Tibial artery (tissue), 4 donors: ENCODE data around the gene OR10G3.

ENCODE experiments used
- DNase-seq, 2 donors: peaks; one replicate each; pipeline ENCODE4 v3.0.0-alpha.2; 2019
- H3K27ac ChIP-seq, 2 donors: fragments of 200-600 bp; sonication (generic) in 1 of 2; 1 replicate in 1 of 2; 2 replicates in 1 of 2; pipeline ENCODE4 v1.5.1; 2018 to 2019; ENCODE audit warnings: mild to moderate bottlenecking in 1 of 2
- H3K27me3 ChIP-seq, 2 donors: fragments of 200-600 bp; sonication (generic) in 1 of 2; one replicate each; pipeline versions ENCODE4 v1.5.1 to v1.6.0; 2016 to 2019
- H3K36me3 ChIP-seq, 3 donors: fragments of 200-600 bp; sonication (generic) in 2 of 3; one replicate each; pipeline ENCODE4 v1.5.1; 2016 to 2019; ENCODE audit warnings: mild to moderate bottlenecking in 2 of 3
- H3K4me1 ChIP-seq, 4 donors: fragments of 200-600 bp; sonication (generic) in 2 of 4; 1 replicate in 3 of 4; 2 replicates in 1 of 4; pipeline ENCODE4 v1.5.1; 2016 to 2019
- H3K4me3 ChIP-seq, 2 donors: fragments of 200-600 bp; sonication (generic) in 1 of 2; 1 replicate in 1 of 2; 2 replicates in 1 of 2; pipeline ENCODE4 v1.5.1; 2018 to 2019; ENCODE audit warnings: mild to moderate bottlenecking in 2 of 2
- H3K9me3 ChIP-seq, 3 donors: fragments of 200-600 bp; sonication (generic) in 1 of 3; one replicate each; pipeline ENCODE4 v1.5.1; 2016 to 2019
- CTCF ChIP-seq, 2 experiments: fragments of 200-600 bp in 1 of 2; fragments of 450-650 bp in 1 of 2; IDR thresholded peaks; one replicate each; pipeline ENCODE4 v1.5.1; 2017 to 2019; ENCODE audit warnings: antibody characterized with exemption in 2 of 2, mild to moderate bottlenecking in 1 of 2, moderate library complexity in 1 of 2
- intact Hi-C: fragments of 100-400 bp; cut with DNase I; formaldehyde crosslinking; loops from one replicate; pipeline ENCODE4 v1.15.0; 2023; ENCODE audit warnings: low total_unique reads

Gene OR10G3

GRCh38 chr14:21533294-21533693 is 46.6 kb downstream of the OR10G3 start:
- no peak for DNase-seq
- Histone ChIP-seq H3K4me1 (peaks cover 0 to 10% (median 7%) of the 10 kb centered on the region in 4 donors), H3K27me3 (peaks cover 0 to 47% of the 10 kb centered on the region in 2 donors), H3K36me3 (no peaks in the 10 kb centered on the region), H3K9me3 (no peaks in the 10 kb centered on the region), H3K27ac (no peak overlapping the region), H3K4me3 (no peak overlapping the region)
- intact Hi-C loops, result no loop called here
- no peak for TF ChIP-seq CTCF (IDR thresholded peaks at IDR 0.05)

- H3K4me1 ChIP-seq, result peaks cover 0 to 18% (median 9%) of the 10 kb centered on the region in 4 donors
- no peak for DNase-seq
Measured at GRCh38 chr14:21529515-21529914, 50.4 kb downstream of the OR10G3 start.

DNA sequence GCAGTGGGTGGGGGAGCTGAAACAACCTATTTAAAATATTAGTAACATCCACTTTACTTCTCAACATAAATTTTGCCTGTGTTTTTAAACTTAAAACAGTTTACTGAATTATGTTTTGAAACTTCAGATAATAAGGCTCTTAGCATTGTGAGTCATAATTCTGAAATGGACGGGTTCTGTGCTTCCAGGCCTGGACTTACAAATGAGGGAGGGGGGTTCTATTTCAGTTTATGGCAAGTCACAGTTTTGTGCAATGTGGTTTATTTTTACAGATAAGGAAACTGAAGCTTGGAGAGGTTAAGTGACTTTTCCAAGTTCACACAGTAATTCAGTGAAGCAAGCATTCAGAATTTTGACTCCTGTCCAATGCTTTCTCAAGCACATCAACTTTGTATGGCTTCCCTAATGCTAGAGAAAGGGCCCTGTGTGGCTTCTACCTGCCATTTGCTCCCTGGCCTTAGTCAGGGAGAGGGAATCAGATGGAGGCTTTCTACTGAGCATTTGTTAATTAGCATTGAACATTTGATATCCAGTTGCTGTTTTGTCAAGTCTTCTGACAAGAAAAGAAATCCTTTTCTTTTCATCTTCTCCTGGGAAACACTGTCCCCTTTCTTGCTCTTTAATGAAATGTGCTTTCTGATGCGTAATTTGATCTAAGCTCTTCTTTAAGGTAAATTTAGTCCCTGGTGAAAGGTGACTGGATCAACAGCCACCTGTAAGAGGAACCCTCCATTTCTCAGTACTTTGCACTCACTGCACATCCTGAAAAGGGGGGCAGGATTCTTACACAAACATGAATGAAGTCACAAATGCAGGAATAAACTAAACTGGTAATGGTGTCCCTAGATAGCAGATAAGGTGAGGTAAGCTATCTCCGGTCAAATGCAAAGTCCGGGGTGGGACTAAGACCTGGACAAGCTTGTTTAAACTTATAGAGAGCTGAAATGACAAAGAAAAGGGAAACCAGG is 51.2 kb downstream of the OR10G3 start:
- Histone ChIP-seq H3K36me3 (peaks cover 0 to 13% (median 0%) of the 10 kb centered on the region in 3 donors), H3K9me3 (no peaks in the 10 kb centered on the region), H3K4me1 (peaks cover 0 to 18% (median 9%) of the 10 kb centered on the region in 4 donors), H3K27me3 (peaks cover 0 to 8% of the 10 kb centered on the region in 2 donors), H3K27ac (no peak overlapping the region), H3K4me3 (no peak overlapping the region)
- DNase-seq, result no peak
- TF ChIP-seq CTCF (IDR thresholded peaks at IDR 0.05), result no peak
- intact Hi-C loops, result no loop called here

More at GRCh38 chr14:21529515-21529914, 50.4 kb downstream of the OR10G3 start:
- peaks cover 0 to 15% of the 10 kb centered on the region in 2 donors for H3K27me3 ChIP-seq
- TF ChIP-seq CTCF (IDR thresholded peaks at IDR 0.05), result no peak
- H3K9me3 ChIP-seq, result no peaks in the 10 kb centered on the region
- H3K36me3 ChIP-seq, result peaks cover 0 to 4% (median 0%) of the 10 kb centered on the region in 3 donors
- no peak overlapping the region for H3K4me3 ChIP-seq
- intact Hi-C loops, result no loop called here
- no peak overlapping the region for H3K27ac ChIP-seq

GRCh38 chr14:21527318-21527679 is 52.6 kb downstream of the OR10G3 start:
- Histone ChIP-seq H3K36me3 (peaks cover 0 to 23% (median 0%) of the 10 kb centered on the region in 3 donors), H3K4me3 (peak overlapping the region in 1 of 2 donors; percentile 96), H3K9me3 (no peaks in the 10 kb centered on the region), H3K4me1 (peaks cover 0 to 18% (median 9%) of the 10 kb centered on the region in 4 donors), H3K27me3 (no peaks in the 10 kb centered on the region), H3K27ac (peak overlapping the region in 1 of 2 donors; percentile 77)
- no peak for DNase-seq
- intact Hi-C loops, result no loop called here
- no peak for TF ChIP-seq CTCF (IDR thresholded peaks at IDR 0.05)

DNA sequence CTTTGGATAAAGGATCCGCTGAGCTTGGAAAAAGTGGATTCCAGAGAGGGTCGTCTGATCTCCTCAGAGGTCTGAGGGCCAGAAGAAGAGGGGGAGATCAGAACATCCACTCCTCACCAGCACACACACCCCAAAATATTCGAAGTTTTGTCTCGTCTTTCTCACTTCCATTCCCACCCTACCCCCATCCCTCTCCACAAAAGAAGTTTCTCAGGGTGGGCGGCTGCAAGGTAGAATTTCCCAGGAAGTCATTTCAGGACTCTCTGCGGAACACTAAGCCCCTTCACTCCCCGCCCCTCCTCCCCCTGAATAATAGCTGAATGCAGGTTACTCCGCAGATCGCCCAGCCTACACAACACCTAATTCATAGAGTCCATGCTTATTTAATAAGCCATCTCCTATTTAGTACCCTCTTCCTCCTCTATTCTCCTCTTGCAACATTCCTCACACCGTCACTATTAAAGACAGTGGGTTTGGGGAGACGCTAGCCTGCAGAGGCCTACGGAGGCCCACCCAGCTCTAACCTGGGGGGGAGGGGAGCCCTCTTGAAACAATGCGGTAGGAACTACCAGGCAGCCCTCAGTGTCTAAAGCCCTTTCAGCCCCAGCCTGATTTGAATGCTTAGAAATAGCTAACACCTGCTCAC is 53.1 kb downstream of the OR10G3 start:
- Histone ChIP-seq H3K36me3 (peaks cover 0 to 23% (median 0%) of the 10 kb centered on the region in 3 donors), H3K27me3 (no peaks in the 10 kb centered on the region), H3K9me3 (no peaks in the 10 kb centered on the region), H3K27ac (peak overlapping the region; percentile 77 to 79), H3K4me1 (peaks cover 0 to 18% (median 9%) of the 10 kb centered on the region in 4 donors), H3K4me3 (peak overlapping the region; percentile 69 to 96)
- no peak for TF ChIP-seq CTCF (IDR thresholded peaks at IDR 0.05)
- intact Hi-C loops, result no loop called here
- DNase-seq, result no peak
